Measurements from ENCODE around the gene CACNA1D. TPM values are rescaled to one million over a fixed set of nuclear protein-coding genes. Genes with fewer than 3 reads are reported as not detected.
"Not testable (repeated sequence)": the region's sequence is repeated elsewhere in the genome, so short reads cannot be mapped to it uniquely, and the experiment has no call there.

Gene CACNA1D
- total RNA-seq, 1 experiment from 2014 or later = not detected

- DNase-seq = no peak
- H3K27me3 ChIP-seq (ENCODE audit: low read length) = no peaks in the 10 kb centered on the region
- no peak overlapping the region for H3K27ac ChIP-seq (ENCODE audit: low read length)
- H3K4me1 ChIP-seq (ENCODE audit: low read length) = no peaks in the 10 kb centered on the region
- H3K9ac ChIP-seq (ENCODE audit: low read length) = no peak overlapping the region
- H4K20me1 ChIP-seq (ENCODE audit: insufficient read depth, low read depth, low read length) = no peaks in the 10 kb centered on the region
- no peak overlapping the region for H2AFZ ChIP-seq (ENCODE audit: low read length)
- H3K9me3 ChIP-seq (ENCODE audit: low read length) = no peaks in the 10 kb centered on the region
- no peaks in the 10 kb centered on the region for H3K36me3 ChIP-seq (ENCODE audit: insufficient read depth, low read length)
- no peak overlapping the region for H3K4me3 ChIP-seq (ENCODE audit: low read length)
- no peaks in the 10 kb centered on the region for H3K9me2 ChIP-seq (replicated peaks; ENCODE audit: insufficient read depth, low read length)
- no peak overlapping the region for H3K4me2 ChIP-seq (ENCODE audit: low read depth, low read length, poor library complexity, severe bottlenecking)
- no peaks in the 10 kb centered on the region for H3K79me2 ChIP-seq (ENCODE audit: low read length)
Measured at GRCh38 chr3:53633197-53633787, 138.9 kb downstream of the CACNA1D start.

- Histone ChIP-seq H3K36me3 (ENCODE audit: insufficient read depth, low read length) (no peaks in the 10 kb centered on the region), H3K4me2 (ENCODE audit: low read depth, low read length, poor library complexity, severe bottlenecking) (no peak overlapping the region), H3K27me3 (ENCODE audit: low read length) (no peaks in the 10 kb centered on the region), H3K27ac (ENCODE audit: low read length) (no peak overlapping the region), H3K4me1 (ENCODE audit: low read length) (no peaks in the 10 kb centered on the region), H3K9me2 (replicated peaks; ENCODE audit: insufficient read depth, low read length) (no peaks in the 10 kb centered on the region), H3K9me3 (ENCODE audit: low read length) (no peaks in the 10 kb centered on the region), H3K4me3 (ENCODE audit: low read length) (no peak overlapping the region), H3K79me2 (ENCODE audit: low read length) (no peaks in the 10 kb centered on the region), H4K20me1 (ENCODE audit: insufficient read depth, low read depth, low read length) (no peaks in the 10 kb centered on the region), H2AFZ (ENCODE audit: low read length) (no peak overlapping the region), H3K9ac (ENCODE audit: low read length) (no peak overlapping the region)
- no peak for DNase-seq
Measured at GRCh38 chr3:53635041-53635440, 140.6 kb downstream of the CACNA1D start.

- H3K79me2 ChIP-seq (ENCODE audit: low read length); H3K36me3 ChIP-seq (ENCODE audit: insufficient read depth, low read length); H2AFZ ChIP-seq (ENCODE audit: low read length); H3K9me3 ChIP-seq (ENCODE audit: low read length); H3K9ac ChIP-seq (ENCODE audit: low read length); DNase-seq; H3K27ac ChIP-seq (ENCODE audit: low read length); H3K4me2 ChIP-seq (ENCODE audit: low read depth, low read length, poor library complexity, severe bottlenecking); H3K4me3 ChIP-seq (ENCODE audit: low read length); H3K27me3 ChIP-seq (ENCODE audit: low read length); H3K9me2 ChIP-seq (replicated peaks; ENCODE audit: insufficient read depth, low read length); H3K4me1 ChIP-seq (ENCODE audit: low read length); H4K20me1 ChIP-seq (ENCODE audit: insufficient read depth, low read depth, low read length): not testable (repeated sequence)
Measured at GRCh38 chr3:53638806-53639205, 144.4 kb downstream of the CACNA1D start.

GRCh38 chr3:53641397-53641796 is 147.0 kb downstream of the CACNA1D start:
- Histone ChIP-seq H3K4me1 (ENCODE audit: low read length) (no peaks in the 10 kb centered on the region), H3K4me3 (ENCODE audit: low read length) (no peak overlapping the region), H3K9me3 (ENCODE audit: low read length) (no peaks in the 10 kb centered on the region), H3K9me2 (replicated peaks; ENCODE audit: insufficient read depth, low read length) (no peaks in the 10 kb centered on the region), H3K9ac (ENCODE audit: low read length) (no peak overlapping the region), H2AFZ (ENCODE audit: low read length) (no peak overlapping the region), H3K27me3 (ENCODE audit: low read length) (no peaks in the 10 kb centered on the region), H3K4me2 (ENCODE audit: low read depth, low read length, poor library complexity, severe bottlenecking) (no peak overlapping the region), H3K27ac (ENCODE audit: low read length) (no peak overlapping the region), H4K20me1 (ENCODE audit: insufficient read depth, low read depth, low read length) (no peaks in the 10 kb centered on the region), H3K79me2 (ENCODE audit: low read length) (no peaks in the 10 kb centered on the region), H3K36me3 (ENCODE audit: insufficient read depth, low read length) (no peaks in the 10 kb centered on the region)
- DNase-seq = no peak

GRCh38 chr3:53642211-53642610 is 147.8 kb downstream of the CACNA1D start:
- Histone ChIP-seq H3K4me1 (ENCODE audit: low read length) (no peaks in the 10 kb centered on the region), H3K9me3 (ENCODE audit: low read length) (no peaks in the 10 kb centered on the region), H3K9ac (ENCODE audit: low read length) (no peak overlapping the region), H3K4me3 (ENCODE audit: low read length) (no peak overlapping the region), H4K20me1 (ENCODE audit: insufficient read depth, low read depth, low read length) (no peaks in the 10 kb centered on the region), H3K4me2 (ENCODE audit: low read depth, low read length, poor library complexity, severe bottlenecking) (no peak overlapping the region), H3K36me3 (ENCODE audit: insufficient read depth, low read length) (no peaks in the 10 kb centered on the region), H3K79me2 (ENCODE audit: low read length) (no peaks in the 10 kb centered on the region), H3K27me3 (ENCODE audit: low read length) (no peaks in the 10 kb centered on the region), H3K27ac (ENCODE audit: low read length) (no peak overlapping the region), H3K9me2 (replicated peaks; ENCODE audit: insufficient read depth, low read length) (no peaks in the 10 kb centered on the region), H2AFZ (ENCODE audit: low read length) (no peak overlapping the region)
- DNase-seq = no peak

GRCh38 chr3:53643757-53644156 is 149.3 kb downstream of the CACNA1D start:
- Histone ChIP-seq H2AFZ (ENCODE audit: low read length) (no peak overlapping the region), H3K9me3 (ENCODE audit: low read length) (no peaks in the 10 kb centered on the region), H3K4me2 (ENCODE audit: low read depth, low read length, poor library complexity, severe bottlenecking) (no peak overlapping the region), H3K27ac (ENCODE audit: low read length) (no peak overlapping the region), H3K4me3 (ENCODE audit: low read length) (no peak overlapping the region), H3K27me3 (ENCODE audit: low read length) (no peaks in the 10 kb centered on the region), H3K36me3 (ENCODE audit: insufficient read depth, low read length) (no peaks in the 10 kb centered on the region), H3K4me1 (ENCODE audit: low read length) (no peaks in the 10 kb centered on the region), H3K9me2 (replicated peaks; ENCODE audit: insufficient read depth, low read length) (no peaks in the 10 kb centered on the region), H3K9ac (ENCODE audit: low read length) (no peak overlapping the region), H4K20me1 (ENCODE audit: insufficient read depth, low read depth, low read length) (no peaks in the 10 kb centered on the region), H3K79me2 (ENCODE audit: low read length) (no peaks in the 10 kb centered on the region)
- DNase-seq = no peak

- Histone ChIP-seq H3K9ac (ENCODE audit: low read length) (no peak overlapping the region), H3K4me2 (ENCODE audit: low read depth, low read length, poor library complexity, severe bottlenecking) (no peak overlapping the region), H3K9me2 (replicated peaks; ENCODE audit: insufficient read depth, low read length) (no peaks in the 10 kb centered on the region), H3K27ac (ENCODE audit: low read length) (no peak overlapping the region), H3K79me2 (ENCODE audit: low read length) (no peaks in the 10 kb centered on the region), H2AFZ (ENCODE audit: low read length) (no peak overlapping the region), H3K36me3 (ENCODE audit: insufficient read depth, low read length) (no peaks in the 10 kb centered on the region), H3K4me1 (ENCODE audit: low read length) (no peaks in the 10 kb centered on the region), H4K20me1 (ENCODE audit: insufficient read depth, low read depth, low read length) (no peaks in the 10 kb centered on the region), H3K4me3 (ENCODE audit: low read length) (no peak overlapping the region), H3K9me3 (ENCODE audit: low read length) (no peaks in the 10 kb centered on the region), H3K27me3 (ENCODE audit: low read length) (no peaks in the 10 kb centered on the region)
- DNase-seq = no peak
Measured at GRCh38 chr3:53645754-53646153, 151.3 kb downstream of the CACNA1D start.

GRCh38 chr3:53646723-53647122 is 152.3 kb downstream of the CACNA1D start:
- no peak overlapping the region for H3K4me2 ChIP-seq (ENCODE audit: low read depth, low read length, poor library complexity, severe bottlenecking)
- no peak overlapping the region for H2AFZ ChIP-seq (ENCODE audit: low read length)
- H3K36me3 ChIP-seq (ENCODE audit: insufficient read depth, low read length) = no peaks in the 10 kb centered on the region
- H3K4me1 ChIP-seq (ENCODE audit: low read length) = no peaks in the 10 kb centered on the region
- H3K9ac ChIP-seq (ENCODE audit: low read length) = no peak overlapping the region
- H3K27me3 ChIP-seq (ENCODE audit: low read length) = no peaks in the 10 kb centered on the region
- DNase-seq = no peak
- H3K4me3 ChIP-seq (ENCODE audit: low read length) = no peak overlapping the region
- no peaks in the 10 kb centered on the region for H3K9me2 ChIP-seq (replicated peaks; ENCODE audit: insufficient read depth, low read length)
- H3K27ac ChIP-seq (ENCODE audit: low read length) = no peak overlapping the region
- no peaks in the 10 kb centered on the region for H3K79me2 ChIP-seq (ENCODE audit: low read length)
- H3K9me3 ChIP-seq (ENCODE audit: low read length) = no peaks in the 10 kb centered on the region
- H4K20me1 ChIP-seq (ENCODE audit: insufficient read depth, low read depth, low read length) = no peaks in the 10 kb centered on the region

- no peak for DNase-seq
- H3K4me2 ChIP-seq (ENCODE audit: low read depth, low read length, poor library complexity, severe bottlenecking) = no peak overlapping the region
- H3K9me2 ChIP-seq (replicated peaks; ENCODE audit: insufficient read depth, low read length) = no peaks in the 10 kb centered on the region
- no peak overlapping the region for H3K4me3 ChIP-seq (ENCODE audit: low read length)
- H3K36me3 ChIP-seq (ENCODE audit: insufficient read depth, low read length) = no peaks in the 10 kb centered on the region
- no peaks in the 10 kb centered on the region for H4K20me1 ChIP-seq (ENCODE audit: insufficient read depth, low read depth, low read length)
- no peak overlapping the region for H2AFZ ChIP-seq (ENCODE audit: low read length)
- no peak overlapping the region for H3K27ac ChIP-seq (ENCODE audit: low read length)
- H3K9ac ChIP-seq (ENCODE audit: low read length) = no peak overlapping the region
- no peaks in the 10 kb centered on the region for H3K27me3 ChIP-seq (ENCODE audit: low read length)
- H3K79me2 ChIP-seq (ENCODE audit: low read length) = no peaks in the 10 kb centered on the region
- no peaks in the 10 kb centered on the region for H3K4me1 ChIP-seq (ENCODE audit: low read length)
- H3K9me3 ChIP-seq (ENCODE audit: low read length) = no peaks in the 10 kb centered on the region
Measured at GRCh38 chr3:53649816-53650215, 155.4 kb downstream of the CACNA1D start.

All from Karpas-422 (cell line).